GM12892 (cell line): ENCODE data around the gene CBX8.

Experiments used
- POLR2A ChIP-seq: IDR thresholded peaks from 2 replicates; pipeline ENCODE4 v1.6.1; 2011; ENCODE audit warnings: low read depth, low read length, control low read depth
- POLR2AphosphoS5 ChIP-seq: IDR thresholded peaks from 2 replicates; pipeline ENCODE4 v1.6.1; 2011; ENCODE audit warnings: low read depth, low read length, control low read depth

- TF ChIP-seq POLR2A (no peak), POLR2AphosphoS5 (no peak)
Measured at GRCh38 chr17:79822583-79823124, 25.8 kb upstream of the CBX8 start.
